ENCODE data around the gene DOCK1.

The DOCK1 gene

DNA sequence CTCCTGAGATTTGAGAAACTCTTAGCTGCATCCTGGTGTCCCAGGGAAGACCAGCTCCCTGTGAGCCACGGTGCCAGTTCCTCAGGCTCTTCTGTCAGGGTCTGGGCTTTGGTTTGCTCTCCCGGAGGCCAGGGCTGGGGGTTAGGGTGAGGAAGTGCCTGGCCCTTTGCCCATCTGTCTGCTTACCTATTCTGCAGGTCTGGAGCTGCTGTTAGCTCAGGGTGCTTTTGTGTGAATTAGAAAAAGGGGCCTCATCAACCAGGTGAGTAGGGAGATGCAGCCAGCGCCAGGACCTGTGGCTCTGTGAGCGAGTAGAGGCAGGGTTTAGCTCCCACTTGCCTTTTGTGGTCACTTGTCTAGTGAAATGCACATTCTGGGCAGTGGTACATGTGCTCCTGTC, 109.4 kb downstream of the DOCK1 start:
- DNase-seq = no peak
- no peak overlapping the region for H3K27ac Mint-ChIP-seq
- no peak overlapping the region for H3K4me3 Mint-ChIP-seq
- H3K36me3 Mint-ChIP-seq (ENCODE audit: low read depth) = peaks cover 28% of the 10 kb centered on the region
- peaks cover 29% of the 10 kb centered on the region for H3K4me1 Mint-ChIP-seq
- no peaks in the 10 kb centered on the region for H3K27me3 Mint-ChIP-seq (ENCODE audit: low read depth, poor library complexity)
- TF ChIP-seq, protein P1, sequence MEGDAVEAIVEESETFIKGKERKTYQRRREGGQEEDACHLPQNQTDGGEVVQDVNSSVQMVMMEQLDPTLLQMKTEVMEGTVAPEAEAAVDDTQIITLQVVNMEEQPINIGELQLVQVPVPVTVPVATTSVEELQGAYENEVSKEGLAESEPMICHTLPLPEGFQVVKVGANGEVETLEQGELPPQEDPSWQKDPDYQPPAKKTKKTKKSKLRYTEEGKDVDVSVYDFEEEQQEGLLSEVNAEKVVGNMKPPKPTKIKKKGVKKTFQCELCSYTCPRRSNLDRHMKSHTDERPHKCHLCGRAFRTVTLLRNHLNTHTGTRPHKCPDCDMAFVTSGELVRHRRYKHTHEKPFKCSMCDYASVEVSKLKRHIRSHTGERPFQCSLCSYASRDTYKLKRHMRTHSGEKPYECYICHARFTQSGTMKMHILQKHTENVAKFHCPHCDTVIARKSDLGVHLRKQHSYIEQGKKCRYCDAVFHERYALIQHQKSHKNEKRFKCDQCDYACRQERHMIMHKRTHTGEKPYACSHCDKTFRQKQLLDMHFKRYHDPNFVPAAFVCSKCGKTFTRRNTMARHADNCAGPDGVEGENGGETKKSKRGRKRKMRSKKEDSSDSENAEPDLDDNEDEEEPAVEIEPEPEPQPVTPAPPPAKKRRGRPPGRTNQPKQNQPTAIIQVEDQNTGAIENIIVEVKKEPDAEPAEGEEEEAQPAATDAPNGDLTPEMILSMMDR (IDR thresholded peaks at IDR 0.05) = no peak
- H3K9me3 Mint-ChIP-seq = no peaks in the 10 kb centered on the region

DNA sequence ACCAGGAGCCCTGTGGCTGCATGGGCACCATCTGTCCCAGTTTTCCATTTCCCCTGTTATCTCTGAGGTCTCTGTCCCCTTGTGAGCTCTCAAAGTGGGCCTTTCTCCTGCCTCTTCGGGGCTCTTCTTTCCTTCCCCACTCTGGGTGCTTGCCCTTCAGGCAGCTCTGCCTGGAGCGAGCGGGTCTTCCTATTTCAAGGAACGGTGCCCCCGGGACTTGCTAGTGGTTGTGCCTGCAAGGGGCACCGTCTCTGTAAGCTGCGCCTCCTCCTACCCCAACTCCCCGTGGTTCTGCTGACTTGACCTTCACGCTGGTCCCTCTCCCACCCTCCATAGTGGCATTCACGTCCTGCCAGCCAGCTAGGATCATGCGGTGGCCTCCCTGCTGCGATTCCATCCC, 110.1 kb downstream of the DOCK1 start:
- TF ChIP-seq, protein P1 (IDR thresholded peaks at IDR 0.05) = no peak
- Mint-ChIP-seq H3K9me3 (no peaks in the 10 kb centered on the region), H3K27ac (no peak overlapping the region), H3K4me3 (no peak overlapping the region), H3K4me1 (peaks cover 29% of the 10 kb centered on the region), H3K36me3 (ENCODE audit: low read depth) (peaks cover 27% of the 10 kb centered on the region), H3K27me3 (ENCODE audit: low read depth, poor library complexity) (no peaks in the 10 kb centered on the region)
- DNase-seq = no peak

DNA sequence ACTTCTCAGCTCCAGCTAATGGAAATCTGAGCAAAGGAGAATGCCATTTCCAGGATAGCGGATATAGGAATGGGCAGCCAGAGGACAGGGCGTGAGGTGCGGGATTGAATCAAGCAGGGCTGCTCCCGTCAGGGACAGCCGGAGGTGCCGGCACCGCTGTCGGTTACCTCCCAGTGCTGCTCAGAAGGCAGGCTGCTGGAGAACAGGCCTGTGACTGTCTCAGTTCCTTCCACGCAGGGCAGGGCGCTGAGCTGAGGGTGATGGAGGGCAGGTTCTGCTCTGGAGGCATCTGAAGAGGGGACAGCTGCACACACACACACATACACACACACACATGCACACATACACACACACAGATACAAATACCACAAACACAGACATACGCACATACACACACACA, 111.1 kb downstream of the DOCK1 start:
- Mint-ChIP-seq H3K27ac (no peak overlapping the region), H3K4me1 (peaks cover 24% of the 10 kb centered on the region), H3K36me3 (ENCODE audit: low read depth) (peaks cover 20% of the 10 kb centered on the region), H3K4me3 (no peak overlapping the region), H3K27me3 (ENCODE audit: low read depth, poor library complexity) (no peaks in the 10 kb centered on the region), H3K9me3 (no peaks in the 10 kb centered on the region)
- TF ChIP-seq, protein P1 (IDR thresholded peaks at IDR 0.05) = no peak
- DNase-seq = no peak

DNA sequence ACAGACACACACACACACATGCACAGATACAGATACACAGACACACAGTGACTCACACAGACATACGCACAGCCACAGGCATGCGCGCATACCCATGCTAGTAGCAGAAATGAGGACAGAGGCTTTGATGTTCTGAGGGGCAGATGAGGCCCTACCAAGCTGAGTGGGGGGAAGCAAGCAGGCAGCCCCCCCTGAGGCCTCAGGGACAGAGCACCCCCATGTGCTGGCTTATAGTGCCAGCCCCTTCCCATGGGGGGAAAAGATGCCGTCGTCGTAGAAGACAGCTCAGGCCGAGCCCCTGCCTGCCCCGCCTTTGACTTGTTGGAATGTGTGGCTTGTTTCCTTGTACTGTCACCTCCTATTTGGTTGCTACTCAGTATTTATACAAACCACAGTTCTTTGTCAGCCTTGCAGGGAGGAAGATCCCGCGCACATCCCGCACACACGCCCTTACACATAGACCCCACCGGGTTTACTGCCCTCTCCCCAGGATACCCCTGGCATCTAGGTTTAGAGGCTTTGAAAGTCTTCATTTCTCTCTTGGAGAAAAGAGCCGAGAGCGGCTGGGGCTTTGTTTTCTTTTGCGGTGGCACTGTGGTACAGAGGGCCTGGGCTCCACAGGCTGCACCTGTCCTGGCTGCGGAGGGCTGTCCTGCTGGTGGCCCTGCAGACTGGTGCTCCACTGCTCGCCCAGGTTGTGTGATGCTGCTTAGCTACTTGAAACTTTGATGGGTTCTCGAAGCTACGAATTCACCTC, 112.5 kb downstream of the DOCK1 start:
- Mint-ChIP-seq H3K9me3 (no peaks in the 10 kb centered on the region), H3K27me3 (ENCODE audit: low read depth, poor library complexity) (no peaks in the 10 kb centered on the region), H3K27ac (no peak overlapping the region), H3K36me3 (ENCODE audit: low read depth) (peaks cover 8% of the 10 kb centered on the region), H3K4me1 (peaks cover 16% of the 10 kb centered on the region), H3K4me3 (no peak overlapping the region)
- TF ChIP-seq, protein P1 (IDR thresholded peaks at IDR 0.05) = no peak
- DNase-seq = no peak

DNA sequence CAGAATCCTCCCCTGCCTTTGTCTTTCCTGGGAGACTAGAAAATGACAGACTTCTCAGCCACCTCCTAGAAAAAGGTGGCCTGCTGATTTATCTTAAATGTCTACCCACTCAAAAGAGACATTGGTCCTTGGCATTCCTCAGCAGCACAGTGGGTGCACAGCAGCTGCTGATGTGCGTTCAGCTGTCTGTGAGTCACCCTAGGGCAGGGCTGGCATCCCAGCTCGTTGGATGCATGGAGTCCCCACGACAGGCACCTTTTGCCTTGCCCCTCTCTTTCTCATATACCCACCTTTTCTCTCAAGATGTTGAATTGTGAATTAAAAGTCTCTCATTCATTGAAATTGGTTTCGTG, 113.0 kb downstream of the DOCK1 start:
- H3K27ac Mint-ChIP-seq = no peak overlapping the region
- H3K36me3 Mint-ChIP-seq (ENCODE audit: low read depth) = peaks cover 8% of the 10 kb centered on the region
- peaks cover 11% of the 10 kb centered on the region for H3K4me1 Mint-ChIP-seq
- DNase-seq = no peak
- no peak overlapping the region for H3K4me3 Mint-ChIP-seq
- no peaks in the 10 kb centered on the region for H3K9me3 Mint-ChIP-seq
- H3K27me3 Mint-ChIP-seq (ENCODE audit: low read depth, poor library complexity) = no peaks in the 10 kb centered on the region
- TF ChIP-seq, protein P1 (IDR thresholded peaks at IDR 0.05) = no peak

DNA sequence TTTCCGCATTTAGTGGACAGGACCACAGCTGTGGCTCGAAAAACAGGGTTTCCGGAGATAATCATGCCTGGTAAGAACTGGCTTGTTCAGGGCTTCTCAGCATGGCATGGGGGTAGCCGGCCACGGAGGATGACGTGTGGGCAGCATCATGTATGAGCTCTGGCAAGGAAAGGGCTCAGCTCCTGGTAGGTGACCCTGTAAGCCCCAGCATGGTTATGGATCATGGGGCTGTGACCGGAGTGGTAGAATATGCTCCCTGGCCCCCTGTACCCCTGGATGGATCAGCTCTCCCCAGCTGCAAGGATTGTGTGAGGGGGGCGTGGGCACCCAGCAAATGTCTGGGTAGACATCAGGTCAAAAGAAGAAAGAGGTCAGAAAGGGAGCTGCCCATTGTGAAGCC, 113.5 kb downstream of the DOCK1 start:
- H3K27ac Mint-ChIP-seq = no peak overlapping the region
- H3K4me1 Mint-ChIP-seq = peaks cover 6% of the 10 kb centered on the region
- peaks cover 11% of the 10 kb centered on the region for H3K36me3 Mint-ChIP-seq (ENCODE audit: low read depth)
- TF ChIP-seq, protein P1 (IDR thresholded peaks at IDR 0.05) = no peak
- no peaks in the 10 kb centered on the region for H3K27me3 Mint-ChIP-seq (ENCODE audit: low read depth, poor library complexity)
- DNase-seq = no peak
- H3K9me3 Mint-ChIP-seq = no peaks in the 10 kb centered on the region
- no peak overlapping the region for H3K4me3 Mint-ChIP-seq

Data from nephron progenitor cell (in vitro differentiated cells).